NCI-H1436 (cell line): ENCODE results near the gene CTNNA1.
"Not testable (repeated sequence)": the region's sequence is repeated elsewhere in the genome, so short reads cannot be mapped to it uniquely, and the experiment has no call there.

Experiments
- DNase-seq: peaks from one replicate; lab custom pipeline; 2025; lab: John Stamatoyannopoulos, UW

Gene CTNNA1, protein sequence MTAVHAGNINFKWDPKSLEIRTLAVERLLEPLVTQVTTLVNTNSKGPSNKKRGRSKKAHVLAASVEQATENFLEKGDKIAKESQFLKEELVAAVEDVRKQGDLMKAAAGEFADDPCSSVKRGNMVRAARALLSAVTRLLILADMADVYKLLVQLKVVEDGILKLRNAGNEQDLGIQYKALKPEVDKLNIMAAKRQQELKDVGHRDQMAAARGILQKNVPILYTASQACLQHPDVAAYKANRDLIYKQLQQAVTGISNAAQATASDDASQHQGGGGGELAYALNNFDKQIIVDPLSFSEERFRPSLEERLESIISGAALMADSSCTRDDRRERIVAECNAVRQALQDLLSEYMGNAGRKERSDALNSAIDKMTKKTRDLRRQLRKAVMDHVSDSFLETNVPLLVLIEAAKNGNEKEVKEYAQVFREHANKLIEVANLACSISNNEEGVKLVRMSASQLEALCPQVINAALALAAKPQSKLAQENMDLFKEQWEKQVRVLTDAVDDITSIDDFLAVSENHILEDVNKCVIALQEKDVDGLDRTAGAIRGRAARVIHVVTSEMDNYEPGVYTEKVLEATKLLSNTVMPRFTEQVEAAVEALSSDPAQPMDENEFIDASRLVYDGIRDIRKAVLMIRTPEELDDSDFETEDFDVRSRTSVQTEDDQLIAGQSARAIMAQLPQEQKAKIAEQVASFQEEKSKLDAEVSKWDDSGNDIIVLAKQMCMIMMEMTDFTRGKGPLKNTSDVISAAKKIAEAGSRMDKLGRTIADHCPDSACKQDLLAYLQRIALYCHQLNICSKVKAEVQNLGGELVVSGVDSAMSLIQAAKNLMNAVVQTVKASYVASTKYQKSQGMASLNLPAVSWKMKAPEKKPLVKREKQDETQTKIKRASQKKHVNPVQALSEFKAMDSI

DNA sequence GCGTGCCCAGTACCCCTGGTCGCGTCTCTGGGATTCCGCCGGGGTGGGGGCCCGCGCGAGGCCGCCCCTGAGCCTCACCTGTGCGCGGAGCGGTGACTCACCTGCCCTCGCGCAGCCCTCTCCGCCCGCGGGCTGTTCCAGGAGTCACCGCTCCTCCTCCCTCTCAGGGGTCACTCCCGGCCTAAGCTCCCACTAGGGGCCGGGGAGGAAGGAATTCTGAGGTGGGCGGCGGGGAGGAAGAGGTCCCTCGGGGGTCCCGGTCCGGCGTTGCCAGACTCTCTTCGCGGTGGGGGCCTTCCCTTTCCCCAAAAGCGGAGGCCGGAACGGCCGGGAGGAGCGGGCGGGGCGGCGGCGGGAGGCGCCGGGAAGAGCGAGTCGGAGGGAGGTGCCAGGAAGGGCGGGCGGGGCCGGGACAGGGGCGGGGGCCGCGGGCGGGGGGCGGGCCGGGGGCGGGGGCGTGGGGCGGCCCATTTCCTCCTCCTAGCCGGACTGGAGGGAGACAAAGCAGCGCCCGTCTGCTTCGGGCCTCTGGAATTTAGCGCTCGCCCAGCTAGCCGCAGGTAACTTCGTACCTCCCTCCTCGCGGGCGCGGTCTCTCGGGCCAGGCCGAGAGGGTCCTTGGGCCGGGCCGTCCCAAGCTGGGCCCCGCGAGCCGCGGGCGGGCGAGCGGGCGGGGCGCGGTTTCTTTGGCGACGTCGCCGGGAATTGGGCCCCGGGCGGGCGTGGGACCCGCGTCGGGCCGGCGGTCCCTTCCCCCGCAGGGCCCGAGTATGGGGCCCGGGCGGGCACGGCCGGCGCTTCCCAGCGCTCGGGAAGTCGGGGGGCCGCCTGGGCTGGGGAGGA is at the start of gene CTNNA1:
Gene CTNNA1 (plus strand): TSS at position 475 of the 843 bp plus-strand sequence. CDS start 28,500 bp downstream, outside the sequence.
- DNase-seq, result peak; percentile 64

DNA sequence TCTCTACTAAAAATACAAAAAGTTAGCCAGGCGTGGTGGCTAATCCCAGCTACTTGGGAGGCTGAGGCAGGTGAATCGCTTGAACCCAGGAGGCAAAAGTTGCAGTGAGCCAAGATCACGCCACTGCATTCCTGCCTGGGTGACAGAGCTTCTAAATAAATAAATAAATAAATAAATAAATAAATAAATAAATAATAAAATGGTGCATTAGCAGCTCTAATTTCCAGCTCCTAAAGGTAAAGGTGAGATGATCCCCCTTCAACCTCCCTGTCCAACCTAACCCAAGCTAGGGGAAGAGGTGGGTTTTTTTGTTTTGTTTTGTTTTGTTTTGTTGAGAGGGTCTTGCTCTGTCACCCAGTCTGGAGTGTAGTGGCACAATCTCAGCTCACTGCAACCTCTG is 49.4 kb upstream of the CTNNA1 start:
- not testable (repeated sequence) for DNase-seq

DNA sequence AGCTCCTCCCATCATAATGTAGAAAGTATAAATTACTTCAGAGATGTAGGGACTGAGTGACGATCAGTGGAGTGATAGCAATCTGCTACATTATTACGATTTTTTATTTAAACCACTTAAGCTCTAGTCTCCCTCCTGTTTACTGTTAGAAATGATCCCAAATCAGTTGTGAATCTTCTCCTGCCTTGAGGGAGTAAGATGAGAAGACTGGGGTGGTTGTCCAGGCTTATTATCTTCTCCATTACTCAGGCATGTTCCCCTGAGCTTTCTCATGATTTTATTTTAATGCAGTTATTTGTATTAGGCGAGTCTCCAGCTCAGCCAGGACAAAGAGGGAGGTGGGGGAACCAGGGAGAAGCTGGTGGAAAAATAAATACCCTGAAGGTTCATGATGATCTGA is 48.2 kb upstream of the CTNNA1 start:
- no peak for DNase-seq

DNA sequence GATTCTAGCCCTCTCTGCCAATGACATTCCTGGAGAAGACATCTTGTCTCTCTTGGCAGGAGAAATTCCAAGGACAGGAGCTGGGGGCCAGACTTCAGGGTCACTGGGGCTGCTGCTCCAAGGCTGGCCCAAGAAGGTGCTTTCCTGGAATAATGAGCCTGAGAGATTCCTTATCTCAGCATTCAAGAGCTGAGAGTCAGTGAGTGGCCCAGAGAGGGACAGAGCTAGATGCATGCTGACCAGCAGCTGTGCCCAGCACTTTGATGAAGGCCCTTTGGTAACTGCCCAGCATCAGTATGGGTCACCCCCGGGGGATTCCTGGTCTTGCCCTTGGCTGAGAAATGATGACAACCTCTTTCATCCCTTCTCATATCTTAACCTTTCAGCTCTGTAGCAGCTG is 47.7 kb upstream of the CTNNA1 start:
- DNase-seq, result no peak

DNA sequence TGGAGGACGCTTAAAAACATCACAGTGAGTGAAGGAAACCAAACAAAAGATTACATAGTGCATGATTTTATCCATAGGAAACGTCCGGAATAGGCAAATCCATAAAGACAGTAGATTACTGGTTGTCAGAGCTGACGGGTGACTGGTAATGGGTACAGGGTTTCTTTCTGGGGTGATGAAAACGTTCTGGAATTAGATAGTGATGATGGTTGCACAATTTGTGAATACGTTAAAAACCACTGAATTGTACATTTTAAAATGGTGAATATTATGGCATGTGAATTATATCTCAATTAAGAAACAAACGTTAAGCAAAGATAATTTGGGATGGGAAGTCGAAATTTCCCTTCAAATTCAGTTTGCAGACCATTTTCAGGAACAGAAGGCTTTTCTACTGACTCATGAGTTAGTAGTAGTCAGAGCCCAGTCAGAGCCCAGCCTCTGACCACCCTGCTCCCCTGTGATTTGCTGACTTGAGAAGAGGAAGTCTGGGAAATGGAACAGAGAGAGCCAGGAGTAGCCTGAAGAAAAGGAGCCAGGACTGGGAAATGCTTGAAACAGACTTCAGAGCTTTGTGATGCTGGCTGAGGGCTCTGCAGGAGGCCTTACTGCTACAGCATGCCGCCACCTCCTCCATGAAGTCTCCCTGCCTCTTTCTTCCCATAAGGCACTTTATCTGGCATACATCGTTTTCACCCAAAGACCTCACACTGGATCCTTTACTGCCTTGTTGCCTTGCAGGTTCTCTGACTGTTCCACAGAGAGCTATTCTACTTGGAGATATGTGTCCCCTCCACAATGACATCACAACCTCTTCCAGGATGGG is 46.4 kb upstream of the CTNNA1 start:
- no peak for DNase-seq

DNA sequence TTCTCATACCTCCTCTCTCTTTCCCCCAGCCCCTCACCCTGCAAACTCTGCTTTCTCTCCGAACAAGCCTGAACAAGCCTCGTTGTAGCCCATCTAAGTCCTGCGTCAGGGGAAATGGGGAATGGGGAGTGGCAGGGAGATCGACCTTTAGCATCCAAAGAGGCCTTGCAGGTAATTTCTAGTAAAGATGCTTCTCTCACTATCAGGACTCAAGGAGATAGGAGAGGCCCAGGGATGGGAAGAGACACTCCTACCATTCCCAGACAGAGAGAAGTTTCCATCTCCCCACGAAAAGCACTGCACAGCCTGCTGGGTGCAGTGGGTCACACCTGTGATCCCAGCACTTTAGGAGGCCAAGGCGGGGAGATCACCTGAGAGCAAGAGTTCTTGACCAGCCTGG is 44.4 kb upstream of the CTNNA1 start:
- no peak for DNase-seq

DNA sequence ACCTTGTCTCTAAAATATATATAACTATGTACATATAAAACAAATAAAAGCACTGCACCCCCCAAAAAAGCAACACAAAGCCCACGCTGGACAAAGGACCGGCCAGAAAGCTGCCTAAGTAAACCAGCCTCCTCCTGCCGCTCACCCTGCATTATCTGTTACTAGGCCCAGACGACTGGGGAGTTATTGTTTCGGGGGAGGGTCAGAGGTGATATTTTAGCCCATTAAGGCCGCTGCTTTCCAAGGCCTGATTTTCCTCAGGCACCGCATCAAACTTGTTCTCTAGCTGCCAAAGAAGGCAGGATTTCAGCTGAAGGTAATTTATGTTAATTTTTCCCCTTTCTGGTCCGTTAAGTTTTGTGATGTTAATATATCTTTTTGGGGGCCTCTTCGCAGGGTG is 44.0 kb upstream of the CTNNA1 start:
- DNase-seq, result no peak

DNA sequence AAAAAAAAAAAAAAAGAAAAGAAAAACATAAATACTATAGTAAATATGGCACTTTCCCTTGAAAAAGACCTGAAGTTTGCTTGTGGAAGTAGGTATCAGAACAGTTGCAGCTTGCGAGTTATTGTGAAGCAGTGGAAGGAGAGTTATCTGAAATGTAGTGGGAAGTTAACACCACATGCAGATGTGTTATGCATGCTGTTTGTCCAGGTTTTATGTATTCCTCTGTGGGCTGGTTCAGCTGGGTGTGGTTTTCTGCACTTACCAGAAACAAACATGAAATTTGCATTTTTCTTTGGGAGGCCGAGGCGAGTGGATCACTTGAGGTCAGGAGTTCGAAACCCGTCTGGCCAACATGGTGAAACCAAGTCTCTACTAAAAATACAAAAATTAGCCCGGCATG is 42.1 kb upstream of the CTNNA1 start:
- DNase-seq, result no peak

DNA sequence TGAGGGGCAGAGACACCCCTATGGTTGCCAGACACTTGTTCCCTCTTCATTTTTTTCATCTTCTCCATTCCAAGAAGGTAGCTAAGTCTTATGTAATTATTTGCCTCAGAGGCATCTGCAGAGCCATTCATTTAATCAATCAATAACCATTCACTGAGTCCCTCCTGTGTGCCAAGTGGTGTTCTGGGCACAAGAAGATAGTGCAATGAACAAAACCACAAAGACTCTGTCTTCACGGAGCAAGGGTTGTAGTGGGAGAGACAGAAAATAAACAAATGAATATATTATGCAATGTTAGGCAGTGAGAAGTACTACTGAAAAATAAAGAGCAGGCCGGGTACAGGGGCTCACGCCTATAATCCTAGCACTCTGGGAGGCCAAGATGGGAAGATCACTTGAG is 41.4 kb upstream of the CTNNA1 start:
- no peak for DNase-seq

DNA sequence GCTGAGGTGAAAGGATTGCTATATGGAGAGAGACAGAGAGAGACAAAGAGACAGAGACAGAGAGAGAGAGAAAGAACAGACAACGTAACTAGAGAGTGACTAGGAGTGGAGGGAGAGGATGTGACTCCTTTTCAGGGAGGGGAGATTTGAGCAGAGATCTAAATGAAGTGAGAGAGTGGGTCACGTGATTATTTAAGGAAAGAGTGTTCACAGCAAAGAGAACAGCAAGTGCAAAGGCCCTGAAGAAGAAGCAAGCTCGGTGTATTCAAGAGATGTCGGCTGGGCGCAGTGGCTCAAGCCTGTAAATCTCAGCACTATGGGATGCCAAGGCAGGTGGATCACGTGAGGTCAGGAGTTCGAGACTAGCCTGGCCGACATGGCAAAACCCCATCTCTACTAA is 40.9 kb upstream of the CTNNA1 start:
- no peak for DNase-seq

DNA sequence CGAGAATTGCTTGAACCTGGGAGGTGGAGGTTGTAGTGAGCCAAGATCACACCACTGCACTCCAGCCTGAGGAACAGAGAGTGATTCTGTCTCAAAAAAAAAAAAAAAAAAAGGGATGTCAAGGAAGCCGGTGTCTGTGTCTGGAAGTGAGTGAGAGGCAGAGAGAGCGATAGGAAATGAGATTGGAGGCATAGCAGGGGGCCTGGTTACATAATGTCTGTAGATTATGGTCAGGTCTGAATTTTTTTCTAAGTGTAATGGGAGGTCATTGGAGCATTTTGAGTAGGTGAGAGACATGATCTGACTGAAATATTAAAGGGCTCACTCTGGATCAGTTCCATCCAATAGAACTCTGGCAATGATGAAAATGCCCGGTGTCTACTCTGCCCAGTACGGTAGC is 40.4 kb upstream of the CTNNA1 start:
- no peak for DNase-seq

DNA sequence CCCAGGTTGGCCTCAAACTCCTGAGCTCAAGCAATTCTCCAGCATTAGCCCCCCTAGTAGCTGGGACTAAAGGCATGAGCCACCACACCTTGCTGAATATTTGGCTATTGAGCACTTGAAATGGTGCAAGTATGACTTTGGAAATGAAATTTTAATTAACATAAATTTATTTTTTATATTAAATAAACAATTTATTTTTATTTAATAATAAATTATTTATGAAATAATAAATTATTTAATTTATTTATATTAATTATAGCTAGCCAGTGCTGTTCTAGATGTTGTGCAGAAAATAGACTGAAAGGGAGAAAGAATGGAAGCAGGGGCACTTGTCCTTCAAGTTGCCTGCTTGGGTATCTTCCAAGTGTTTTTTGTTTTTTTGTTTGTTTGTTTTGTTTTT is 40.0 kb upstream of the CTNNA1 start:
- no peak for DNase-seq

DNA sequence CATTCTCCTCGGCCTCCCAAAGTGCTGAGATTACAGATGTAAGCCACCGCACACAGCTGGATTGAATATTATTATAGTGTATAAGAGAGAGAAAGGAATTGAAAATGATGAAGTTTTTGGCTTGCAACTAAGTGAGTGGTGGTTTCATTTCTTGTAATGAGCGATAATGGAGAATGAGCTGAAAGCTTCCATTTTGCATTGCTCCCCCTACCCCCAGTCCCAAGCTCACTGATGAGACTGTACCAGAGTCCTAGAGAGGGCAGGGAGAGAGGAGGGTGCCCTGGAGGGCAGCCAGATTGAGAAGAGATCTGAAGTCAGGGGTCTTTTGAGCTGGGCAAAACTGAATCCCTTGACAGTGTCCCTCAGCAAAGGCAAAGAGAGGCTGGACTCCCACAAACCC is 38.5 kb upstream of the CTNNA1 start:
- no peak for DNase-seq

DNA sequence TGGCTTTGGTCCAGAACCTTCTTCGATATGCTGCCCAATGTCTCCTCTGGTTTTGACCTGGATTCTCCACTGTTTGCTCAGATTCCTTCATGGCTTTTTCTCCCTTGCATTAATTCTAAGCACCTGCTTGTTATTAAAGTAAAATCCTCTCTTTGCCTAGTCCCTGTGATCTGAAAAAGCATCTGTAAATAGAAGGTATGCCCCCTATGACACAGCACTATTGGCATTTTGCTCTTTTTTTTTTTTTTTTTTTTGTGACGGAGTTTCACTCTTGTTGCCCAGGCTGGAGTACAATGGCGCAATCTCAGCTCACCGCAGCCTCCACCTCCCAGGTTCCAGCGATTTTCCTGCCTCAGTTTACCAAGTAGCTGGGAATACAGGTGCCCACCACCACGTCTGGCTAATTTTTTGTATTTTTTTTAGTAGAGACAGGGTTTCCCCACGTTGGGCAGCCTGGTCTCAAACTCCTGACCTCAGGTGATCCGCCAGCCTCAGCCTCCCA is 37.2 kb upstream of the CTNNA1 start:
- DNase-seq, result not testable (repeated sequence)

DNA sequence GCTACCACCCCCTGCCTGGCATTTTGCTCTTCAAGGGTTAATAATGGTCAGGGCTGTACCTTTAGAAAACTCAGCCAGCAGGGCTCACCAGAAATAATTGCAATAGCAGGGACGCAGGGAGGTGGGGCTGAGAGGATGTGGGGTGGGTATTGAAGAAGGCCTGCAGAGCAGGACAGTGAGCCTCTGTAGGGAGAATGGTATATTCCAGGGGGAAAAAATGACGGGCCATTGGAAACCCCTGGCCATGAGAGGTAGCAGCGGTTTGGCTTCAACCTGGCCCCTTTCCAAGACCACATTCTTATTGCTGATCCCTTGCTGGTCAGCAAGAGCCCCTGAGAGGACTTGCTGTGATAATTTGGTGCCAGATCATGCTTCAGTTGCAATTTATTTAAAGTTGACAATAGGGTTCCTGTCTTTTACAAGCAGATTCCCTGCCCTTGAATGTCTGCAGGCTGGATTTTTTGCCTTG is 36.7 kb upstream of the CTNNA1 start:
- no peak for DNase-seq

DNA sequence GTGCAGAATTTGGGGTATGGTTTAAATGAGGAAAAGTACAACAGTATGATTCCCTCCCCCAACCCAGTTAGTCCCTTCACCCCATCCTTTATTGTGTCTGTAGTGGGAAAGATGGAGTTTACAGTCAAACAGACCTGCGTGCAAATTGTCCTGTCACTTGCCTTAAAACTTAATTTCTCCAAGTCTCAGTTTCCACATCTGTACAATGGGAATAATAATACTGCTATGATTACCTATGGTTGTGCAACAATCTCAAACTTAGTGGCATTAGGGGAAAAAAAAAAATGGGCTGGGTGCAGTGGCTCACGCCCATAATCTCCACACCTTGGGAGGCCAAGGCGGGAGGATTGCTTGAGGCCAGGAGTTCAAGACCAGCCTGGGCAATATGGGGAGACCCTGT is 35.8 kb upstream of the CTNNA1 start:
- no peak for DNase-seq

DNA sequence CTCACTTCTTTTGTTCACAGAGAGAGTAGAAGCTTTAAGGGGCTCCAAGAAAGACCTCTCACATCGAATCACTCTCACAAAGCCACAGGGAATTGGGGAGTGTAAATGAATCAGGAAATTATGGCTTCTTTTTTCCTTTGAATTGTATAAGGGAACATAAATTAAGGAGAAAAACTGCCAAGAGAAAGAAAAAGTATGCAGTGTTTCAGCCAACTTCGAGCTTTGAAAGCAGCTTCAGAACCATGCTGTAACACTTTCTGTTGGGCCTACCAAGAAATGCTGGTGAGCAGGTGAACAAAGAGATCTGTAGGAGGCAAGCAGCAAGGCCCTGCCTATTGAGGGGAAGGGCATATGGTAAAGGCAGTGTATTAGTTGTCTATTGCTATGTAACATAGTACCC is 33.4 kb upstream of the CTNNA1 start:
- DNase-seq, result no peak

DNA sequence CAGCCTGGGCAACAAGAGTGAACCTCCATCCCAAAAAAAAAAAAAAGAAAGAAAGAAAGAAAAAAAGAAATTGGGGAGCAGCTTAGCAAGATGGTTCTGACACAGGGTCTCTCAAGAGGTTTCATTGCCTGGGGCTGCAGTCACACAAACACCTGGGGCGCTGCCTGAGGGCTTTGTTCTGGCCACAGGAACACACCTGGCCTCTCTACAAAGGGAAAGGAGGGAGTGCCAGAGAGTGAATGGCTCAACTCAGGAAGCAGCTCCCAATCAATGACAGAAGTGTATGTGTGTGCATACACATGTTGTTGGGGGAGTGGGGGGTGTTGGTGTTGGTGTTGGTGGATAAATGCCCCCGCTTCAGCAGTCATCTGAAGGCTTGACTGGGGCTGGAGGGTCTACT is 32.4 kb upstream of the CTNNA1 start:
- DNase-seq, result no peak

DNA sequence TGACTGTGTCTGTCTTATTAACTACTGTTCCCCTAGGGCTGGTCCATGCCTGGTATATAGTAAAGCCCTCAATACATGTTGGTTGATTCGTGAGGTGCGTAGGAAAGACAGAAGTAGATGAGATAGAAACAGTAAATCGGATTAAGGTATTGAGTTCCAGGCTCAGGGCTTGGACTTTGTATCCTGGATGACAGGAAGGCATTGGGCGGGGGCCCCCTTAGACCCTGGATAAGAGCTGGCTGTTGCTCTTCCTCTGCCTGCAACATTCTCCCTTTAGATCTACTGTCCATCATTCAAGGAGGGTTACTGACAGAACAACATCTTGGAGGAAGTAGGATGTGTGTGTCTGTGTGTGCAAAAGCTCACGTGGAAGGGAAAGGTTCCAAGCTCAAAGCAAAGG is 31.2 kb upstream of the CTNNA1 start:
- no peak for DNase-seq

DNA sequence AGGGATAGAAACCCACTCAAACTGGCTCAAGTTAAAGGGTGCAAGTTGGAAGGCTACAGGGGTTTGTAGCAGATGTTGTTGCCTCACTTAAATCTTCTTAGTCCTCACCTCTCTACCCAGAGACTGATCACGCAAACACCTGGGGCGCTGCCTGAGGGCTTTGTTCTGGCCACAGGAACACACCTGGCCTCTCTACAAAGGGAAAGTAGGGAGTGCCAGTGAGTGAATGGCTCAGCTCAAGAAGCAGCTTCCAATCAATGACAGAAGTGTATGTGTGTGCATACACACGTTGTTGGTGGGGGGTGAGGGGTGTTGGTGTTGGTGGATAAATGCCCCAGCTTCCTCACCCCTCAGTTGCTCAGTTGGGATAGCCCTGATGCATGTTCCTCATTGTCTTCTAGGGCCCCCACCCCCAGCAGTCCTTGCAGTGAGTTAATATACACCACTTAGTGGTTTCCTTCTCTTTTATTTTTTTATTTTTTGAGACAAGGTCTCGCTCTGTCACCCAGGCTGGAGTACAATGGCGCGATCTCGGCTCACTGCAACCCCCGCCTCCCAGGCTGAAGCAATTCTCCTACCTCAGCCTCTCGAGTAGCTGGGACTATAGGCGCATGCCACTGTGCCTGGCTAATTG is 30.6 kb upstream of the CTNNA1 start:
- DNase-seq, result peak; percentile 39
